Measurements from ENCODE around the gene CELF4.

DNA sequence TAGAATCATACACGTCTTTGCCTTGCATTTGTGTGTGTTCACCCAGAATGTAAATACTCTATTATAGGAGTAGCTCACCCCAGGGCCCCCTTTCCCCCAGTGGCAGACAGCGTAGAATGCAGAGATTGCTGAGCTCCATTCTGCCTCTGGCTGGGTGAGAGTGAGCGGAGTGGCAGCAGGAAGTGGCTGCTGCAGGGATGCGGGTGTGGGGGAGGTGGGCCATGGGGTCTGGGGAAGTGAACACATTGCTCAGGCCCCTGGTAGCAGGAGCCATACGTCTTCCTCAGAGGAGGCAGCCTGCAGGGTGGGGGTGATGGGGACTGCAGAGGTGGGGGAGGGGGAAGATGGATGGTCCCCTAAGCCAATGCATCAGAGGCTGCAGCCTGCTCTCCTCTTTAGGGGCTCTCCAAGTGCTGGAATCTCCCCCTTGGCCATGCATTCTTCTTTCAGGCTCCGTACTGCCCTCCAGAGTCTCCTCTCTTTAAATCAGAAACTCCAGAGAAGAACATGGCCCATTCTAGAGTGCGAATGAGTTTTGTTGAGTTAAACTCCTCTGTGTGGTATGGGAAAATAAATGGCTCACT, 72.2 kb downstream of the CELF4 start:
- TF ChIP-seq POLR2A (IDR thresholded peaks at IDR 0.05), result no peak
- TF ChIP-seq, protein P1, sequence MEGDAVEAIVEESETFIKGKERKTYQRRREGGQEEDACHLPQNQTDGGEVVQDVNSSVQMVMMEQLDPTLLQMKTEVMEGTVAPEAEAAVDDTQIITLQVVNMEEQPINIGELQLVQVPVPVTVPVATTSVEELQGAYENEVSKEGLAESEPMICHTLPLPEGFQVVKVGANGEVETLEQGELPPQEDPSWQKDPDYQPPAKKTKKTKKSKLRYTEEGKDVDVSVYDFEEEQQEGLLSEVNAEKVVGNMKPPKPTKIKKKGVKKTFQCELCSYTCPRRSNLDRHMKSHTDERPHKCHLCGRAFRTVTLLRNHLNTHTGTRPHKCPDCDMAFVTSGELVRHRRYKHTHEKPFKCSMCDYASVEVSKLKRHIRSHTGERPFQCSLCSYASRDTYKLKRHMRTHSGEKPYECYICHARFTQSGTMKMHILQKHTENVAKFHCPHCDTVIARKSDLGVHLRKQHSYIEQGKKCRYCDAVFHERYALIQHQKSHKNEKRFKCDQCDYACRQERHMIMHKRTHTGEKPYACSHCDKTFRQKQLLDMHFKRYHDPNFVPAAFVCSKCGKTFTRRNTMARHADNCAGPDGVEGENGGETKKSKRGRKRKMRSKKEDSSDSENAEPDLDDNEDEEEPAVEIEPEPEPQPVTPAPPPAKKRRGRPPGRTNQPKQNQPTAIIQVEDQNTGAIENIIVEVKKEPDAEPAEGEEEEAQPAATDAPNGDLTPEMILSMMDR (IDR thresholded peaks at IDR 0.05), result no peak

Measured in body of pancreas (tissue), 4 donors.